GM23338 (cell line): ENCODE results near the gene BCL2L2. TPM values are rescaled to one million over a fixed set of nuclear protein-coding genes. Genes with fewer than 3 reads are reported as not detected.

Source experiments
- ATAC-seq: fragments of 200-7000 bp; cut with Tn5 transposase; 3 replicates; pipeline ENCODE4 v1.9.1; 2020
- DNase-seq: peaks from one replicate; pipeline ENCODE4 v3.0.0-alpha.2; 2015; ENCODE audit warnings: low spot score
- H2AFZ ChIP-seq: fragments of 200-600 bp; sonication (generic); 2 replicates; pipeline ENCODE4 v1.8.0; 2016; ENCODE audit warnings: antibody characterized with exemption, mild to moderate bottlenecking, moderate library complexity
- H3F3A ChIP-seq: fragments of 200-600 bp; sonication (generic); replicated peaks from 2 replicates; pipeline ENCODE4 v1.8.0; 2017; ENCODE audit warnings: antibody characterized with exemption, mixed run types, low read depth
- H3K27ac ChIP-seq: fragments of 200-600 bp; sonication (generic); 2 replicates; pipeline ENCODE4 v1.6.1; 2016; ENCODE audit warnings: low read depth
- H3K27me3 ChIP-seq: fragments of 200-600 bp; sonication (generic); 2 replicates; pipeline ENCODE4 v1.8.0; 2016; ENCODE audit warnings: mild to moderate bottlenecking, mixed run types, moderate library complexity; ENCODE audit not compliant: insufficient read depth
- H3K36me3 ChIP-seq: fragments of 200-600 bp; sonication (generic); 2 replicates; pipeline ENCODE4 v1.8.0; 2016; ENCODE audit warnings: mild to moderate bottlenecking; ENCODE audit not compliant: insufficient read depth
- H3K4me1 ChIP-seq: fragments of 200-600 bp; sonication (generic); 2 replicates; pipeline ENCODE4 v1.8.0; 2016; ENCODE audit warnings: mild to moderate bottlenecking, moderate library complexity; ENCODE audit not compliant: insufficient read depth
- H3K4me2 ChIP-seq: fragments of 200-600 bp; sonication (generic); 2 replicates; pipeline ENCODE4 v1.7.1; 2017; ENCODE audit warnings: mixed run types
- H3K4me3 ChIP-seq: fragments of 200-600 bp; sonication (generic); 2 replicates; pipeline ENCODE4 v1.6.1; 2016; ENCODE audit warnings: mixed run types
- H3K79me2 ChIP-seq: fragments of 200-600 bp; sonication (generic); replicated peaks from 2 replicates; pipeline ENCODE4 v1.8.0; 2017; ENCODE audit warnings: mild to moderate bottlenecking; ENCODE audit not compliant: insufficient read depth
- H3K9me2 ChIP-seq: fragments of 200-600 bp; sonication (generic); 2 replicates; pipeline ENCODE4 v1.8.0; 2017; ENCODE audit not compliant: insufficient read depth
- H4K20me1 ChIP-seq: fragments of 200-600 bp; sonication (generic); replicated peaks from 2 replicates; pipeline ENCODE4 v1.8.0; 2017; ENCODE audit warnings: mild to moderate bottlenecking; ENCODE audit not compliant: insufficient read depth
- H3K27ac Mint-ChIP-seq: 2 replicates; pipeline ENCODE4 v1.8.0; 2020; ENCODE audit warnings: inconsistent platforms, mild to moderate bottlenecking, moderate library complexity, mixed read lengths
- H3K27me3 Mint-ChIP-seq: 3 replicates; pipeline ENCODE4 v1.8.0; 2022; ENCODE audit warnings: low read depth, mild to moderate bottlenecking, moderate library complexity, mixed read lengths, inconsistent platforms; ENCODE audit not compliant: insufficient read depth, poor library complexity
- H3K36me3 Mint-ChIP-seq: 3 replicates; pipeline ENCODE4 v1.8.0; 2021; ENCODE audit warnings: low read depth, mild to moderate bottlenecking, inconsistent platforms, moderate library complexity, mixed read lengths
- H3K4me1 Mint-ChIP-seq: 3 replicates; pipeline ENCODE4 v1.8.0; 2020; ENCODE audit warnings: mild to moderate bottlenecking, inconsistent platforms, mixed read lengths
- H3K4me3 Mint-ChIP-seq: 3 replicates; pipeline ENCODE4 v1.8.0; 2021; ENCODE audit warnings: moderate library complexity, mild to moderate bottlenecking, inconsistent platforms, mixed read lengths
- H3K9me3 Mint-ChIP-seq: 3 replicates; pipeline ENCODE4 v1.8.0; 2020; ENCODE audit warnings: moderate library complexity, mild to moderate bottlenecking, inconsistent platforms, mixed read lengths
- CREB1 ChIP-seq: fragments of 250-450 bp; sonication (Bioruptor Pico); IDR thresholded peaks from 2 replicates; pipeline ENCODE4 v1.5.0; 2020; ENCODE audit warnings: low read depth, mild to moderate bottlenecking, moderate library complexity
- CTCF ChIP-seq, 2 experiments: fragments of 200-600 bp in 1 of 2; sonication (generic) in 1 of 2; conservative IDR thresholded peaks; 2 replicates each; pipeline versions ENCODE4 v1.5.1 to v1.6.1; 2016 to 2017; ENCODE audit warnings: antibody characterized with exemption in 2 of 2, low read depth in 2 of 2, mild to moderate bottlenecking in 2 of 2, moderate library complexity in 1 of 2
- ETS1 ChIP-seq: IDR thresholded peaks from 2 replicates; pipeline ENCODE4 v1.6.1; 2016; ENCODE audit warnings: antibody characterized with exemption
- EZH2 ChIP-seq: fragments of 200-600 bp; sonication (generic); IDR thresholded peaks from one replicate; pipeline ENCODE4 v1.8.0; 2017; ENCODE audit warnings: antibody characterized with exemption, mild to moderate bottlenecking, low read depth; ENCODE audit not compliant: unreplicated experiment
- JUNB ChIP-seq: IDR thresholded peaks from one replicate; pipeline ENCODE4 v1.6.1; 2016; ENCODE audit warnings: antibody characterized with exemption; ENCODE audit not compliant: unreplicated experiment
- NANOG ChIP-seq: IDR thresholded peaks from 2 replicates; pipeline ENCODE4 v1.6.1; 2016; ENCODE audit warnings: antibody characterized with exemption, borderline replicate concordance
- REST ChIP-seq: IDR thresholded peaks from one replicate; pipeline ENCODE4 v1.6.1; 2018; ENCODE audit warnings: antibody characterized with exemption; ENCODE audit not compliant: unreplicated experiment
- ZNF114 ChIP-seq: fragments of 250-450 bp; sonication (Bioruptor Pico); IDR thresholded peaks from 2 replicates; pipeline ENCODE4 v1.5.0; 2020; ENCODE audit warnings: mild to moderate bottlenecking, moderate library complexity
- ZNF331 ChIP-seq: fragments of 250-450 bp; sonication (Bioruptor Pico); IDR thresholded peaks from 2 replicates; pipeline ENCODE4 v1.5.0; 2020; ENCODE audit warnings: low read depth, mild to moderate bottlenecking, moderate library complexity
- ZNF462 ChIP-seq: fragments of 250-450 bp; sonication (Bioruptor Pico); IDR thresholded peaks from 2 replicates; pipeline ENCODE4 v1.5.0; 2020; ENCODE audit warnings: mild to moderate bottlenecking, moderate library complexity
- polyA plus RNA-seq: library from polyadenylated mRNA; unstranded; fragments of >200 nt; fragmentation: Nextera tagmentation; extraction: Ambion mirVana; gene quantifications from 2 replicates; pipeline ENCODE4 v1.2.1, GENCODE V29; 2016
- total RNA-seq: library from RNA; depleted of rRNA; stranded (reverse); fragments of >200 nt; shearing (Covaris generic); gene quantifications from 2 replicates; pipeline ENCODE4 v1.2.3, GENCODE V29; 2014

The BCL2L2 gene
- total and polyA plus RNA-seq, 2 experiments from 2014 or later: 3.5 to 12.3 TPM

GRCh38 chr14:23355871-23356435 lies 49.3 kb downstream of the BCL2L2 start:
- peaks cover 17% of the 10 kb centered on the region for H3K27me3 Mint-ChIP-seq
- Histone ChIP-seq H2AFZ (no peak overlapping the region), H3K36me3 (no peaks in the 10 kb centered on the region), H3K79me2 (no peaks in the 10 kb centered on the region), H3F3A (no peaks in the 10 kb centered on the region), H3K9me2 (no peaks in the 10 kb centered on the region), H4K20me1 (no peaks in the 10 kb centered on the region; the same call in 1 of the 2 replicates), H3K27ac (no peak overlapping the region), H3K27me3 (peaks cover 30% of the 10 kb centered on the region), H3K4me1 (peaks cover 5% of the 10 kb centered on the region; the same call in 1 of the 2 replicates), H3K4me3 (no peak overlapping the region), H3K4me2 (no peak overlapping the region)
- ATAC-seq: no peak
- H3K9me3 Mint-ChIP-seq: no peaks in the 10 kb centered on the region; the same call in 1 of the 3 replicates
- peaks cover 16% of the 10 kb centered on the region for H3K4me1 Mint-ChIP-seq
- no peak for DNase-seq
- no peak for TF ChIP-seq ETS1
- TF ChIP-seq ZNF331 (CRISPR knock-in tag): no peak
- TF ChIP-seq EZH2: no peak
- no peak for TF ChIP-seq REST
- no peak for TF ChIP-seq NANOG
- TF ChIP-seq ZNF114 (CRISPR knock-in tag): no peak
- TF ChIP-seq ZNF462: no peak
- TF ChIP-seq JUNB: no peak
- no peak for TF ChIP-seq CREB1
- TF ChIP-seq CTCF (conservative IDR thresholded peaks at IDR 0.05; ENCODE audit: low read depth in 2 of 2): no peak
- H3K4me3 Mint-ChIP-seq: no peak overlapping the region
- H3K27ac Mint-ChIP-seq: no peak overlapping the region; the same call in 1 of the 2 replicates
- peaks cover 27% of the 10 kb centered on the region for H3K36me3 Mint-ChIP-seq
